CD14-positive monocyte (primary cell): ENCODE data around the gene FBXO8. TPM values are rescaled to one million over a fixed set of nuclear protein-coding genes. Genes with fewer than 3 reads are reported as not detected.

Experiments
- DNase-seq, 3 donors: peaks; one replicate each; pipeline ENCODE4 v3.0.0-alpha.2; 2011 to 2022
- H2AFZ ChIP-seq: 2 replicates; pipeline ENCODE4 v1.6.0; 2012; ENCODE audit warnings: mild to moderate bottlenecking, low read depth, low read length, inconsistent platforms; ENCODE audit not compliant: insufficient read depth, poor library complexity, severe bottlenecking
- H3K27ac ChIP-seq, 2 donors: 1 replicate in 1 of 2; 2 replicates in 1 of 2; pipeline ENCODE4 v1.5.1; 2012 to 2013; ENCODE audit warnings: low read length in 2 of 2, control low read depth in 1 of 2, inconsistent platforms in 1 of 2, low read depth in 1 of 2, mild to moderate bottlenecking in 1 of 2
- H3K27me3 ChIP-seq, 2 donors: one replicate each; pipeline versions ENCODE4 v1.6.0 to v1.6.1; 2011 to 2013; ENCODE audit warnings: low read length in 2 of 2; ENCODE audit not compliant: control insufficient read depth in 2 of 2, insufficient read depth in 2 of 2
- H3K36me3 ChIP-seq, 2 donors: replicated peaks in 1 of 2; 1 replicate in 1 of 2; 2 replicates in 1 of 2; pipeline versions ENCODE4 v1.5.1 to v1.6.1; 2012 to 2013; ENCODE audit warnings: low read length in 2 of 2, control low read depth in 1 of 2, inconsistent platforms in 1 of 2, mild to moderate bottlenecking in 1 of 2; ENCODE audit not compliant: insufficient read depth in 2 of 2, control insufficient read depth in 1 of 2
- H3K4me1 ChIP-seq, 2 donors: 1 replicate in 1 of 2; 2 replicates in 1 of 2; pipeline versions ENCODE4 v1.5.1 to v1.6.1; 2012 to 2013; ENCODE audit warnings: low read length in 2 of 2, control low read depth in 1 of 2, inconsistent platforms in 1 of 2, mild to moderate bottlenecking in 1 of 2, moderate library complexity in 1 of 2; ENCODE audit not compliant: insufficient read depth in 2 of 2, control insufficient read depth in 1 of 2
- H3K4me2 ChIP-seq: replicated peaks from 2 replicates; pipeline ENCODE3; 2012; ENCODE audit warnings: low read length, moderate library complexity, mild to moderate bottlenecking; ENCODE audit not compliant: poor library complexity, severe bottlenecking; ENCODE audit errors: extremely low read depth
- H3K4me3 ChIP-seq, 3 experiments: fragments of 200-600 bp in 1 of 3; sonication (generic) in 1 of 3; replicated peaks in 1 of 3; 1 replicate in 2 of 3; 2 replicates in 1 of 3; pipeline ENCODE4 v1.5.1; 2011 to 2013; ENCODE audit warnings: low read length in 3 of 3, mild to moderate bottlenecking in 3 of 3, control low read depth in 2 of 3, low read depth in 2 of 3, inconsistent platforms in 1 of 3, moderate library complexity in 1 of 3
- H3K79me2 ChIP-seq: 2 replicates; pipeline ENCODE4 v1.6.0; 2012; ENCODE audit warnings: mild to moderate bottlenecking, control low read depth, inconsistent platforms, low read length, moderate library complexity; ENCODE audit not compliant: insufficient read depth
- H3K9ac ChIP-seq: 2 replicates; pipeline ENCODE4 v1.6.0; 2017; ENCODE audit warnings: low read length, mild to moderate bottlenecking; ENCODE audit not compliant: insufficient read depth, poor library complexity, severe bottlenecking
- H3K9me3 ChIP-seq, 2 donors: replicated peaks in 1 of 2; 1 replicate in 1 of 2; 2 replicates in 1 of 2; pipeline versions ENCODE4 v1.5.1 to v1.6.1; 2012 to 2013; ENCODE audit warnings: low read length in 2 of 2, control low read depth in 1 of 2; ENCODE audit not compliant: control insufficient read depth in 1 of 2, insufficient read depth in 1 of 2
- H4K20me1 ChIP-seq: 2 replicates; pipeline ENCODE4 v1.6.0; 2012; ENCODE audit warnings: mild to moderate bottlenecking, low read length, control low read depth, moderate library complexity; ENCODE audit not compliant: insufficient read depth
- H3K27ac Mint-ChIP-seq, 7 donors: one replicate each; pipeline ENCODE4 v1.8.0; 2020; ENCODE audit warnings: mild to moderate bottlenecking in 7 of 7, mixed read lengths in 7 of 7, moderate library complexity in 6 of 7, inconsistent platforms in 2 of 7
- H3K27me3 Mint-ChIP-seq, 3 donors: one replicate each; pipeline ENCODE4 v1.8.0; 2021 to 2022; ENCODE audit warnings: low read depth in 3 of 3, mild to moderate bottlenecking in 3 of 3, mixed read lengths in 3 of 3, moderate library complexity in 3 of 3, inconsistent platforms in 1 of 3
- H3K36me3 Mint-ChIP-seq, 2 donors: one replicate each; pipeline ENCODE4 v1.8.0; 2020; ENCODE audit warnings: mixed read lengths in 2 of 2, inconsistent platforms in 1 of 2, mild to moderate bottlenecking in 1 of 2
- H3K4me1 Mint-ChIP-seq: one replicate; pipeline ENCODE4 v1.8.0; 2020; ENCODE audit warnings: mild to moderate bottlenecking, mixed read lengths
- H3K4me3 Mint-ChIP-seq, 2 donors: one replicate each; pipeline ENCODE4 v1.8.0; 2020; ENCODE audit warnings: mild to moderate bottlenecking in 2 of 2, mixed read lengths in 2 of 2, moderate library complexity in 1 of 2
- H3K9me3 Mint-ChIP-seq, 7 donors: one replicate each; pipeline ENCODE4 v1.8.0; 2020 to 2022; ENCODE audit warnings: mixed read lengths in 7 of 7, mild to moderate bottlenecking in 6 of 7, moderate library complexity in 6 of 7, inconsistent platforms in 2 of 7
- CTCF ChIP-seq: fragments of 200-600 bp; IDR thresholded peaks from one replicate; pipeline ENCODE4 v1.8.0; 2022; ENCODE audit warnings: antibody characterized with exemption, mild to moderate bottlenecking
- WGBS: methylation state at CpG from one replicate; pipeline ENCODE4 v1.1.5; 2013; ENCODE audit warnings: missing lambda C conversion rate; ENCODE audit not compliant: insufficient coverage; 5-methylcytosine and 5-hydroxymethylcytosine counted together
- intact Hi-C, 2 donors: fragments of 100-400 bp; cut with micrococcal nuclease; formaldehyde crosslinking; loops; one replicate each; pipeline versions ENCODE4 v1.15.0 to v1.15.1; 2023
- polyA plus RNA-seq, 3 donors: library from polyadenylated mRNA; depleted of rRNA in 1 of 3; unstranded in 2 of 3; stranded (reverse) in 1 of 3; fragments of 300-500 nt in 2 of 3; fragments of >200 nt in 1 of 3; fragmentation: Illumina TruSeq in 2 of 3; gene quantifications; 1 replicate in 2 of 3; 2 replicates in 1 of 3; pipeline ENCODE4 v1.2.3, GENCODE V29; 2012 to 2021

FBXO8 gene
- polyA plus RNA-seq, 3 donors: 3.9 to 6.5 (median 5.4) TPM

- Histone ChIP-seq H3K4me3 (no peak overlapping the region), H4K20me1 (no peaks in the 10 kb centered on the region), H3K36me3 (no peaks in the 10 kb centered on the region), H3K27ac (no peak overlapping the region), H3K27me3 (peaks cover 4 to 5% of the 10 kb centered on the region in 2 donors), H3K79me2 (no peaks in the 10 kb centered on the region), H3K4me1 (no peaks in the 10 kb centered on the region), H2AFZ (no peak overlapping the region), H3K4me2 (no peak overlapping the region), H3K9me3 (no peaks in the 10 kb centered on the region), H3K9ac (no peak overlapping the region)
- no peak for TF ChIP-seq CTCF
- Mint-ChIP-seq H3K36me3 (no peaks in the 10 kb centered on the region), H3K9me3 (peaks cover 0 to 6% (median 0%) of the 10 kb centered on the region in 7 donors), H3K27ac (no peak overlapping the region), H3K4me3 (no peak overlapping the region), H3K4me1 (no peaks in the 10 kb centered on the region), H3K27me3 (peaks cover 5 to 24% (median 12%) of the 10 kb centered on the region in 3 donors)
- no peak for DNase-seq
- intact Hi-C loops: no loop called here
- WGBS: 100% methylated on average over 1 of the region's 4 CpGs
Measured at GRCh38 chr4:174193438-174194374, 89.8 kb downstream of the FBXO8 start.

GRCh38 chr4:174192943-174193342 lies 90.5 kb downstream of the FBXO8 start:
- no peak overlapping the region for H3K4me3 Mint-ChIP-seq
- H3K27ac ChIP-seq: no peak overlapping the region
- intact Hi-C loops: no loop called here
- no peak overlapping the region for H3K4me2 ChIP-seq
- no peaks in the 10 kb centered on the region for H3K36me3 ChIP-seq
- 100% methylated on average over 3 of the region's 4 CpGs for WGBS
- H3K4me1 Mint-ChIP-seq: no peaks in the 10 kb centered on the region
- H3K27ac Mint-ChIP-seq: no peak overlapping the region
- no peak for TF ChIP-seq CTCF
- H3K4me3 ChIP-seq: no peak overlapping the region
- H3K36me3 Mint-ChIP-seq: no peaks in the 10 kb centered on the region
- no peaks in the 10 kb centered on the region for H3K9me3 ChIP-seq
- H3K27me3 ChIP-seq: peaks cover 3 to 4% of the 10 kb centered on the region in 2 donors
- no peak overlapping the region for H2AFZ ChIP-seq
- H3K4me1 ChIP-seq: no peaks in the 10 kb centered on the region
- H3K9ac ChIP-seq: no peak overlapping the region
- H3K27me3 Mint-ChIP-seq: peaks cover 8 to 23% (median 10%) of the 10 kb centered on the region in 3 donors
- DNase-seq: no peak
- H3K9me3 Mint-ChIP-seq: peaks cover 0 to 6% (median 0%) of the 10 kb centered on the region in 7 donors
- H4K20me1 ChIP-seq: no peaks in the 10 kb centered on the region
- no peaks in the 10 kb centered on the region for H3K79me2 ChIP-seq
